ENCODE data around the gene UCP3.
A peak's percentile ranks its signal among the peaks of the same experiment; 100 is the strongest.
"Not testable (repeated sequence)": the region's sequence is repeated elsewhere in the genome, so short reads cannot be mapped to it uniquely, and the experiment has no call there.

The UCP3 gene

DNA sequence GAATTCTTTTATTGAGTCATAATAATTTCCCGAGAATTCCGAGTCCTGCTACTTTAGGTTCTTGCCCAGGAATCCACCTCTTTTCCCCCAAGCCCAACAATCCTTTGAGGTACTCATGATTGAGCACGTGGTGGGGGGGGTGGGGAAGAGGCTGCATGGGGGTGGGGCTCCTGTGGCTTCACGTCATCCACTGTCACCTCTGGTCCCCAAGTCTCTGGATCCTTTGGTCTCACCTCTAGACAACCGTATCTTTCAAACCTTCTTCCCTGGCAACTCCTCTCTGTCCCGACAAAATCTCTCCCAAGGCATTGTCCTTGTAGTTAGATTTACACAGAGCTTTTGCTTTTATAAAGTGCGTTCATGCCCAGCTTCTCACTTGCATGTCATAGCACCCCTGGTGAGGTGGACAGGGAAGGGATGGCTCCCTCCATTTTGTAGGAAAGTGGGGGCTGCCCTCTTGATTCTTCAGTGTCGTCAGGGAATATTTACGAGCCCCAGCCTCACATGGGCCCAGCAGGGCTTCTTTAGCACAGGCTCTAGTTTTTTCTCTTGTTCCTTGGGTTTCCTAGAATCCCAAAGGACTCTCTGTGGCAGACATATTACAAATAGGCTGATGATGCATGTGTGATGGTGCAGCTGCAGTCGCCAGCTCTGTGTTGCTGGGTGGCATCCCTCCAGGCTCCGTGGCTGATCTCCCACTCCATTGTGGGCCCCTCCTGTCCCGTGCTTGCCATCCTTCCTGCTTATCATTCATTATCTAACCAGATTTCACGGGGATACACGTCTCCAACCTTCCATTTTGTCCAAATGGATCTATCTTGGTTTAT is 8.4 kb downstream of the UCP3 start:
- DNase-seq (ENCODE audit: low read depth) = no peak

DNA sequence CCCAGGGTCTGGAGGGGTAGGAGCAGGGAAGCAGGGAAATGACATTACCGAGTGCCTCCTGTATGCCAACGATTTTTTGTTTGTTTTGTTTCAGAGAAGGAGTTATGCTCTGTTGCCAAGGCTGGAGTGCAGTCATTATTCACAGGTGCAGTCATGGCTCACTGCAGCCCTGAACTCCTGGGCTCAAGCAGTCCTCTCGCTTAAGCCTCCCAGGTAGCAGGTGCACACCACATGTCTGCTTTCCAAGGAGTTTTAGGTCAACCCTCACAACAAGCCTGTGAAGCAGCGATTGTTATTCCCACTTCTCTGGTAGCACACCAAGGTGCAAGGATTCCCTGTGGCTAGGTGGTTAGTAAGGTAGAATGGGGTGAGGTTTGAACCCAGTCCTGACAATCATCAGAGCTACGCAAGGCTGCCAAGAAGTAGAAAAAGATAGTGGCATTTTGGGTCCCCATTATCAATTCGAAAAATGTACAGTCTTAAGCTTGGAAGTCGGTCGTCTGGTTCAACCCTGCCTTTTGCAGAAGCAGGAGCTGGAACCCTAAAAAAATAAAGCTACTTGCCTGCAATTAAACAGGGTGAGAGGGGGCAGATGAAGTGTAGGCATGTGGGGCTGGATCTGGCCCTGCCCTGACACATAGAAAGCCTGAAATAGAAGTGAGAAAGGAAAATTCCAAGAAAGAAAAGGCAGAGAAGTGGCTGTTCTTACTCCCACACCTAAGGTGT is 9.1 kb downstream of the UCP3 start:
- DNase-seq (ENCODE audit: low read depth) = no peak

DNA sequence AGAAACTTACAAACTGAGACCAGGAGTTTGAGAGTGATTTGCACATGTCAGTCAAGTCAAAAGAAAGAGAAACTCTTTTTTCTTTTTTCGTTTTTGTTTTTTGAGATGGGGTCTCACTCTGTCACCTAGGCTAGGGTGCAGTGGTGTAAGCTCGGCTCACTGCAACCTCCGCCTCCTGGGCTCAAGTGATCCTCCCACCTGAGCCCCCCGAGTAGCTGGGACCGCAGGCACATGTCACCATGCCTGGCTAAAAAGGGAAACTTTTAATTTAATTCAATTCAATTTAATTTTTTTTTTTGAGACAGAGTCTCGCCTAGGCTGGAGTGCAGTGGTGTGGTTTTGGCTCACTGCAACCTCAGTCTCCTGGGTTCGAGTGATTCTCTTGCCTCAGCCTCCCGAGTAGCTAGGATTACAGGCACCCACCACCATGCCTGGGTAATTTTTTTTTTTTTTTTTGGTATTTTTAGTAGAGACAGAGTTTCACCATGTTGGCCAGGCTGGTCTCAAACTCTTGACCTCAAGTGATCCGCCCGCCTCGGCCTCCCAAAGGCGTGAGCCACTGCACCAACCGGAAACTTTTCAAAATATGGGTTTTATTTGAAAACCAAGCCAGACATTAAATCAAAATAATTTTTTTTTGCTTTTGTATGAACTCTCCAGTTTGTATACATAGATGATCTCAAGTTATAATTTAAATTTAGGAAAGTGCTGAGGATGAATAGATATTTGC is 9.9 kb downstream of the UCP3 start:
- no peak for DNase-seq (ENCODE audit: low read depth)

DNA sequence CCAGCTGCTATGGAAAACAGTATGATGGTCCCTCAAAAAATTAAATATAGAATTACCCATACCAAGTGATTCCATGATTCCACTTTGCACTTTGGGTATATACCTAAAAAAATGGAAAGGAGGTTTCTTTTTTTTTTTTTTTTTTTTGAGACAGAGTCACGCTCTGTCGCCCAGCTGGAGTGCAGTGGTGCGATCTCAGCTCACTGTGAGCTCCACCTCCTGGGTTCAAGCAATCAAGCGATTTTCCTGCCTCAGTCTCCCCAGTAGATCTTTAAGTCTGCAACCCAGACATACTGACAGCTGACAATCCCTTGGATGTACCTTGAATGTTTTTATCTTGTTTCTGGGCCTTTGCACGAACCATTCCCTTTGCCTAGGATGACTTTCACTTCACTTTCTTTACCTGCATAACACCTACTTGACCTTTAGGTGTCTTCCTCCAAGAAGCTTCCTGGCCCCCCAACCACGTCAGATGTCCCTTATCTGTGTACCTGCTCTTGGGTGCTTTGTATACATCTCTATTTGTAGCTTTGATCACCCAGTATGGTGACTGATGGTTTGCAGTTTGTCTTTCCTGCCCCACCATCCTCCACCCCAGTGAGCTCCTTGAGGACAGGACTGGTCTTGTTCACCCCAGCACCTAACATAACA is 11.6 kb downstream of the UCP3 start:
- no peak for DNase-seq (ENCODE audit: low read depth)

DNA sequence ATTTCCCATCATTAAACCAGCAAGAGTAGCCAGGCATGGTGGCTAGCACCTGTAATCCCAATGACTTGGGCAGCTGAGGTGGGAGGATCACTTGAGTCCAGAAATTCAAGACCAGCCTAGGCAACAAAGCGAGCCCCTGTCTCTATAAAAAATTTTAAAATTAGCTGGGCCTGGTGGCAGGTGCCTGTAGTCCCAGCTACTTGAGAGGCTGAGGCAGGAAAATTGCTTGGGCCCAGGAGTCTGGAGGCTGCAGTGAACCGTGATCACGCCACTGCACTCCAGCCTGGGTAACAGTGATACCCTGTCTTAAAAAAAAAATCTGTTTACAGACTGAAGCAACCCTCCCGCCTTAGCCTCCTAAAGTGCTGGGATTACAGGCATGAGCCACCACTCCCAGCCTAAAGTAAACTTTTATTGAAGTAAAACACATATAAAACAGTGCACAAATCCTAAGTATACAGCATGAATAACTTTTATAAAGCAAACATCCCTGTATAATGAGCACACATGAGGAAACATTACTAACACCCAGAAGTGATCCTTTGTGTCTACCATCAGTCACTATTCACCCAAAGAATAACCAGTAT is 12.6 kb downstream of the UCP3 start:
- no peak for DNase-seq (ENCODE audit: low read depth)

DNA sequence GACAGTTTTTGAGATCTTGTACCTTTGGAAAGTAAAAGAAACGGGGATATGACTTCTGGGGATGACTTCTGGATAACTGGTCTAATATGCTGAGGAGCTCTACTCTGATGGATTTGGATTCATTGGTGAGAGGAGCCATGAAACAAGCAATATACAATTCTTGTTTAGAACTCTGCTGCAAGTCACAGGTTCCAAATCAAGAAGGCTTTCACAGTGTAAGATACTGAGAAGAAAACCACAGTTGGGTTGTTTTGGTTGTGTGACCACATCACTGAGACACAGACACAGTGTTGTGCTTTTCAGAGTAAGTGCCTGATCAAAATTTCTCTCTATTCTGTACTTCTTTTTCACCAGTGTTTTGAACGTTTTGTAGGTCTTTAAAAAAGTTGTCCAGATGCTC is 13.2 kb downstream of the UCP3 start:
- DNase-seq (ENCODE audit: low read depth) = no peak

DNA sequence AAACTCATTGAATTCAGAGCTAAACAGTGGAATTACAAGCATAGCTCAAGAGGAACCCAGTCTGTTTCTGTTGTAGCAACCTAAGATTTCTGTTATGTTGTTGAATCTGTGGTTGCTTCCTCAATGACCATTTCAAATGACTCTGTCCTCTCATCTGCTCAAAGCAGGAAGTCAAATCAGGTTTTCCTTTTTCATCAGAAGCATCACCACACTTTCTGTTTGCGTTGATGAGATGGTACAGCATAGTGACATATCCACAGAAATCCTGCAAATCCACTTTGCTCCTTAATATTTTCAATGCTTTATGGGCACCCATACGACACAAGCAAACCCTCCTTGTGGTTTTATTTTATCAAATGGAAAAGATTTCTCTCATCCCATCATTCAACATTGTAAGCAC is 13.6 kb downstream of the UCP3 start:
- DNase-seq (ENCODE audit: low read depth) = peak; percentile 26

DNA sequence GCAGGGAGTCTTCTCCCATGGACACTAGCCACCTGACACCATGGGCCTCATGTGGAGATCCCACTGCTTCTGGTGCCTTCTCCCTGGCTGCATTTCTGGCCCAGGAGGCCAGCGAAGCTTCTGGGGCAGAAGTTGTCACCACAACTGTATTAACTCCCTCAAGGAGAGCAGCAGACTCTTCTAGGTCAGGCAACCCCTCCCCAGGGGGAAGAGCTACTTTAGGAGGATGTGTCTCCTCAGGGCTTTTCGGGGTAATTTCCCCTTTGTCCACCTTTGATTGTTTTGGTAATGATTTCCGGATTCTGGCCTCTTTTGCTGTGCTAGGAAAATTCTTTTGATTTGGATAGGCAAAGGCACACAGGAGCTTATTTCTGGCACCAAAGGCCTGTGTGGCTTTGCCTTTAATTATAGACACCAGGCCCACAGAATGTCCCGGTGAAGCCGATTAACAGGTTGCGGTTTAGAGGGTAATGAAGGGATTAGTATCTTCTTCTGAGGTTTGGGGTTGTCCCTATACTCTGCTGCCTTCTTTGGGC is 17.3 kb downstream of the UCP3 start:
- no peak for DNase-seq (ENCODE audit: low read depth)

DNA sequence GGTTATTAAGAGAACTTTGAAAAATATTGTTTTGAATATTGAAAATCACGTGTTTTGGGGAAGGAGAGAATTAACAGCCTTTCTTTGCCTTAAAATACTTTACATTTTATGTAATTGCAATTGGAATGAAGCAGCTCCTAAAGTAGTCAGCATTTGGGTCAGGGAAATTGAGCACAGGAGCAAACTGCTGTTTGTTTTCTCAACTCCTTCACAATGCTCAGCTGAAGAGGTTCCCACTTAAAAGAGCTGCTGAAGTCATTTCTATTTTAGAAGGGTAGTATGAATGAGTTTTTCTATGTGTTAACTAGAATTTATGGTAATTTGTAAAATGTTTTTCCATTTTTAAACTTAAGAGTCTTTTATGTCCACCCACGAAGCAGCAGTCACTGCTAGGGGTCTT is 18.2 kb downstream of the UCP3 start:
- no peak for DNase-seq (ENCODE audit: low read depth)

DNA sequence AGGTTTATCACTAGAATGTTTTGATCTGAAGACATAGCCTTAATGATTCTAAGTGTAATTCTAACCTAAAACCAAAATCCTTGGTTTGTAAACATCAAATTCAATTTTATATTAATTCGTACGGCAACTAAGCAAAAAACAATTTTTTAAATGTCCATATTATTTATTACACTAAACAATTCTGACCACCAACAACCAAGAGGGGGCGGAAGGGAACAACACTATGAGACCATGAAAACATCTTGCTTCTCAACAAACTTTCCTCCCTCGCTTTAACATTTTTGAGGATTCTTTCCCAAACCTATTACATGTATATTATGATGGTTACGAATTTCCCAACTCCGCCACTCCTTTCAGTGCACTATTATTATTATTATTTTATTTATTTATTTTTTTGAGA is 19.7 kb downstream of the UCP3 start:
- peak; percentile 21 for DNase-seq (ENCODE audit: low read depth)

DNA sequence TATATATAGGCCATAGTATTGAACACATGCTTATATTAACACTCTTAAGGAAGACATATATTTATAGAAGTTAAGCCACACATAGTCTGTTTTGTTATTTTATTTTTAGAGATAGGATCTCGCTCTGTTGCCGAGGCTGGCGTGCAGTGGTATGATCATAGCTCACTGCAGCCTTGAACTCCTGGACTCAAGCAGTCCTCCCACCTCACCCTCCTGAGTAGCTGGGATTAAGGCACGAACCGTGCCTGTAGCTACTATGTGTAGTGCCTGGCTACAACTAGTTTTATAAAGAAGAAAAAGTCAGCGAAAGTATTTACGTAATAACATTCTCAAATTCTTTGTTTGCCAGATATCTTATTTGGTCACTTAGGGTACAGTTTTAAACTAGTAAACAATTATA is 20.7 kb downstream of the UCP3 start:
- DNase-seq (ENCODE audit: low read depth) = no peak

DNA sequence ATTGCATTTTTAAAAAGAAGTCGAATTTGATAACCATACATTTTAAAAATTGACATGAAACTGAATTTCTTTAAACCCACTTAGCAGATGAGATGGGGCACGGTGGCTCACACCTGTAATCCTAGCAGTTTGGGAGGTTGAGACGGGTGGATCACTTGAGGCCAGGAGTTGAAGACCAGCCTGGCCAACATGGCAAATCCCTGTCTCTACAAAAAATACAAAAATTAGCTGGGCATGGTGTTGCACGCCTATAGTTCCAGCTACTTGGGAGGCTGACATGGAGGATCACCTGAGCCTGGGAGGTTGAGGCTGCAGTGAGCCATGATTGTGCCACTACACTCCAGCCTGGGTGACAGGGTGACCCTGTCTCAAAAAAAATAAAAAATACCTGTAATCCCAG is 23.2 kb downstream of the UCP3 start:
- DNase-seq (ENCODE audit: low read depth) = not testable (repeated sequence)

DNA sequence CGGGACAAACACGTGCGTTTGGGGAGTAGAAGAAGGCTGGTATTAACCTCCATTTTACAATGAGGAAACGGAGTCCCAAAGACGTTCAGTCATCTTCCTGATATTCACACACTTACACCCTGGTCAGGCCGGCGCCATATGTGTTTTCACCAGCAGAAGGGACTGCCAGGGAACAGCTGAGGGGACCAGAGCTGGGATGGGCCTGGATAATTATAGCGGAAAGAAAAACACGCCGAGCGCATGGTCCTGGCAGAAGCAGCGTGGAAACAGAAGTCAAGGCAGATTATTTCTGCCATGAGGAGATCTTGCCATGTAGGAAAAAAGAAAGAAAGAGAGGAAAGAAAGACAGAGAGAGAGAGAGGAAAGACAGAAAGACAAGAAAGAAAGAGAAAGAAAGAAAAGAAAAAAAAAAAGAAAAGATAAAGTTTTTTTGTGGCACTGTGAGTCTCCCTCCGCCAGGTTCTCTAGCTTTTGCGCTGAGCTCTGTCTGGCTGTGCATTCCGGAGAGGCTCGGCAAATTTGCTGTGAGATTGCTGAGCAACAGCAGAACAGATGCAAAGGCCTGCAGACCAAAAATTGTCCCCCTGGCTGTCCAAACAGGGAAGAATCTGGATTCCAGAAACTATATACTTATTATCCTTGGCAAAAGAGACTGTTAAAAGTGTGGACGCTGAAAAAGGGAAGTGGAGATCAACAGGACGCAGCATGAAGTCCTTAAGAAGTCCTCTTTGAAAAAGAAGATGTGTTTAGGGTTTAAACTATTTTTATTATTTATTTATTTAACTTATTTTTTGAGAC is 24.9 kb downstream of the UCP3 start:
- DNase-seq (ENCODE audit: low read depth) = no peak

DNA sequence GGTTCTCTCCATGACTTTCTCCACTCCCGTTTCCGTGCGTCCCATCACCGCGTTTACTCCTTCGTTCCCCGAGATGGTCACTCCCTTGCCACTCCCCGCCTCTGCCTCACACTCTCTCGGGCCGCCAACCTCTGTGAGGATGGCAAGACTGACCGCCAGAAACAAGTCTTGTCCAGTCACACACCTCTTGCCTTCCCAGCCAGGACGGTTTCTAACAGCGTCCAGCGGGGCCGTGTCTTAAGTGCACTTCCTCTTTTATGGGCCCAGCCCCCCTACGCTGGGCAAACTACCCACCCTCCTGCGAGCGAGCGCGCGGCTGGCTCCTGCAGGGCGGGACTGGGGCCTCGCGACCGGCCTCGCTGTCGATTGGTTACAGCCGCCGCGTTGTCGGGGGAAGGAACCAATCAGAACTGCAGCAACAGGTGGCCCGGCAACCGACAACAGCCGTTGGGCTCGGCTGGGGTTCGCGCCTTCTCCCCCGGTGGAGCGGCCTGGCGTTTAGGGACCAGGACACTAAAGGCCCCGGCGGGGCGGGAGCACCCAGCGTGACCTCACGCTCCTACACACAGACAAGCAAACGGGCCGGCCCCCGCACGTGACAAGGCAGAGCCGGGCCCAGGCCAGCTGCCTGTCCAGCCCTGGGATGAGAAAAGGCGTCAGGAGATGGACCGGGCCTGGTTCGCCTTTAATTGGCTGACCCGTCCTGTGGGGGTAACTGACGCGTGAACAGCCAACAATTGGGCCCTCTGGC is 25.7 kb downstream of the UCP3 start:
- DNase-seq (ENCODE audit: low read depth) = peak; percentile 91

DNA sequence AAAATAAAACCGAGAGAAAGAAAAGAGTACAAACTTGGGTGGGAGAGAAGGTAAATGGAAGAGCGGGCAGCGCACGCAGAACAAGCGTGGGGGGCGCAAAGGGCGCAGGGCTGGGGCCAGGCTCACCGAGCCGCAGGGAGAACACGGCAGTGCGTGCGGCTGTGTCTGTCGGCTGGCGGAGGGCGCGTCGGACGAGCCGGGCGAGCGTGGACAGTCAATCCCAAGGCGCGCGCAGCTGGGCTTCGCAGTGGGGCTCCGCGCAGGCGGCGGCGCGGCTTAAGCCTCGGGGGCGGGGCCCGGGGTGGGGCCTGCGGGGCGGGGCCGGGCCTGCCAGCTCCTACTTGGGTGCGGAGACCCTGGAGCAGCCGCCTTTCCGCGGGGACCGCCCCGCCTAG is 26.3 kb downstream of the UCP3 start, which contains the start of gene UCP2:
UCP2 (minus strand) TSS at position 249 of the 395 bp plus-strand sequence. CDS start 4,465 bp downstream, outside the sequence.
- peak; percentile 87 for DNase-seq (ENCODE audit: low read depth)

DNA sequence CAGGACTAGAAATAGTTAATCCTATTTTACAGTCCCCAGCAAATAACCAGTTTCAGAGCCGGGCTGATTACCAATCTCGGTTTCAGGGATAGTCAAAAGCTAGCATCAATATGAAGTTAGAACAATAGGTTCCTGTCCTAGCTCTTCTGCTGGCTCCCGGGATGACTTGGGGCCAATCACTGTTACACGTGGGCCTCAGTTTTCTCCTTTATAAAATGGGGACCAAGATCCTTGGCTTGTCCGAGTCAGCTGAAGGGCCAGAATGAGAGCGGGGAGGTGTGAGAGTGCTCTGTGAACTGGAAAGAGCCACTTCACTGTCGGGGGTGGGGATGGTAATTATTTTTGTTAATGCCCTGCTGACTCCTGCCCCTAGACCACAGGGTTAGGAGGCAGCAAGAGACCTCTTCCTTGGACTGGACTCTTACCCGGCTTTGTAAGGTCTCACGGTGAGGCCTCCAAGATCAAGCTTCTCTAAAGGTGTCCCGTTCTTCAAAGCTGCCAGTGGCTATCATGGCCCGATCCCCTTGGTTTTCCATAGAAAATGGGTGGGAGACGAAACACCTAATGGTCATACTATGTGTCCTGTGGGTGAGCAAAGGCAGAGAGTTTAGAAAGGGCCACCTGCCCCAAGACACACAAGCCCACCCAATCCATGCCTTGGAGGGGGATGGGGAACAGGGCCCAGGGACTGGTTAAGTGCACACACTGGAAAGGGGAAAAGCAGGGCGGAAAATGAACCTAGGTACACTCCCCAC is 27.7 kb downstream of the UCP3 start:
- no peak for DNase-seq (ENCODE audit: low read depth)

DNA sequence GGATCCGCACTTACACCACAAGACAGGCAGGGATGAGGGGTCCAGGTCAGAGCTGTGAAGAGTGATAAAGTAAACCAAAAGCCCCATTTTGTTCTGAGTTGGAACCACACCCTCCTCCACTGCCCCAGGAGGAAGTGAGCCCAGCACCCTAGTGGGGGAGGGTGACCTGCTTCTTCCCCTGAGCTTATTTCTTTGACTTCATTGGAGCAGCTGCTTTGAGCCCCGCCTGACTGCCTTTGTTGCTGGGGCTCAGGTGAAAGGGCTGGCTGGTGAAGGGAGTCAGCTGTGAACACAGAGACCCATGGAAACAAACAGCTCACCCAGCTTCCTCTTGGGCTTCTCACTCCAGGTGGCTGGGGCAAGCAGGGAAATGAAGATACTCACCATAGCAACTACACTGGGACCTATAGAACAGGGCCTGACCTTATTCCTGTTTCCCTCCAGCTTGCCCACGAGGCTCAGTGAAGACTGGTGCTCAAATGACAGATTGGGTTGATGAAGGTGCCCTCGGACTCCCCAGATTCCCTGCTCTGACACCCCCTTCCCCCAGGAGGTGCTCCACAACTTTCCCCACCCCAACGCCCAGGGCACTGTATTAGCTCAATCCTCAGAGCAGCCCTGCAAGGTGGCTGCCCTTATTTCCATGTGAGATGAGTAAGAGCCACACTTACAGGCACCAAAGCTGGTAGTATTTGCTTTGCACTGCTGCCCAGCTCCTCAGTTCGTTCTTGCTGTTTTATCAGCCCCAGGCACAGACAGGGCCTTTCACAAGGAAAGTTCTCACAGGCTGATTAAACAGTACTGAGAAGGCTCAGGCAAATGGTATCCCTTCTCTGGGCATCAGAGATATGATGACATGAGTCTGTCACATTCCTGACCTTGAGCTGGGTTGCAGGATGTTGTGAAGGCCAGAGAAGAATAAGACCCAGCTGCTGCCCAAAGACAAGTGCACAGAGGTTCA is 28.6 kb downstream of the UCP3 start:
- DNase-seq (ENCODE audit: low read depth) = peak; percentile 52

DNA sequence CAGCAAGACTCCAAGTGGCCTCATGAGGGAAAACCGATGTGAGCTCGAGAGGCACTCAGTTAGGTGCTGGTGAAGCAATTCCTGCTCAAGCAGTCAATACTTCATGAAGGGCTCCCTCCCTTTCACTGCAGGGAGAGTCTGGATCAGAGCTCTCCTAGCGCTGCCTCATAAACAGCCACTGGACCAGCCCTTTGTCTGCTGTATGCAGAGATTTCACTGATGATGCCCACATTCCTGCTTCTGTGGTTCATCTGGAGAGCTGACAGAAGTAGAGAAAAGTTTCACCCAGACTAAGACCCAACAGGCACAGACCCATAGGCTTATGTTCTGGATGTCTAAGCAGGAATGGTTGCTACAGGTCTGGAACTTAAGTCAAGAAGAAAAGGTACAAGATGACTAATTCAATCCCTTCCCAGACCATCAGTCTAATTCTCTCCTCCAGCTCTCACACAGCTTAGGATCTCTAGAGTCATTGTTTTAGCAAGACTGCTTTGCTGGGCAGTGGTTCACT is 30.3 kb downstream of the UCP3 start:
- peak; percentile 50 for DNase-seq (ENCODE audit: low read depth)
